GM23338 (cell line): ENCODE results near the gene IZUMO2. TPM values are rescaled to one million over a fixed set of nuclear protein-coding genes. Genes with fewer than 3 reads are reported as not detected.

ENCODE experiments used
- ATAC-seq: fragments of 200-7000 bp; cut with Tn5 transposase; 3 replicates; pipeline ENCODE4 v1.9.1; 2020
- DNase-seq: peaks from one replicate; pipeline ENCODE4 v3.0.0-alpha.2; 2015; ENCODE audit warnings: low spot score
- H2AFZ ChIP-seq: fragments of 200-600 bp; sonication (generic); 2 replicates; pipeline ENCODE4 v1.8.0; 2016; ENCODE audit warnings: antibody characterized with exemption, mild to moderate bottlenecking, moderate library complexity
- H3F3A ChIP-seq: fragments of 200-600 bp; sonication (generic); replicated peaks from 2 replicates; pipeline ENCODE4 v1.8.0; 2017; ENCODE audit warnings: antibody characterized with exemption, mixed run types, low read depth
- H3K27ac ChIP-seq: fragments of 200-600 bp; sonication (generic); 2 replicates; pipeline ENCODE4 v1.6.1; 2016; ENCODE audit warnings: low read depth
- H3K27me3 ChIP-seq: fragments of 200-600 bp; sonication (generic); 2 replicates; pipeline ENCODE4 v1.8.0; 2016; ENCODE audit warnings: mild to moderate bottlenecking, mixed run types, moderate library complexity; ENCODE audit not compliant: insufficient read depth
- H3K36me3 ChIP-seq: fragments of 200-600 bp; sonication (generic); 2 replicates; pipeline ENCODE4 v1.8.0; 2016; ENCODE audit warnings: mild to moderate bottlenecking; ENCODE audit not compliant: insufficient read depth
- H3K4me1 ChIP-seq: fragments of 200-600 bp; sonication (generic); 2 replicates; pipeline ENCODE4 v1.8.0; 2016; ENCODE audit warnings: mild to moderate bottlenecking, moderate library complexity; ENCODE audit not compliant: insufficient read depth
- H3K4me2 ChIP-seq: fragments of 200-600 bp; sonication (generic); 2 replicates; pipeline ENCODE4 v1.7.1; 2017; ENCODE audit warnings: mixed run types
- H3K4me3 ChIP-seq: fragments of 200-600 bp; sonication (generic); 2 replicates; pipeline ENCODE4 v1.6.1; 2016; ENCODE audit warnings: mixed run types
- H3K79me2 ChIP-seq: fragments of 200-600 bp; sonication (generic); replicated peaks from 2 replicates; pipeline ENCODE4 v1.8.0; 2017; ENCODE audit warnings: mild to moderate bottlenecking; ENCODE audit not compliant: insufficient read depth
- H3K9me2 ChIP-seq: fragments of 200-600 bp; sonication (generic); 2 replicates; pipeline ENCODE4 v1.8.0; 2017; ENCODE audit not compliant: insufficient read depth
- H4K20me1 ChIP-seq: fragments of 200-600 bp; sonication (generic); replicated peaks from 2 replicates; pipeline ENCODE4 v1.8.0; 2017; ENCODE audit warnings: mild to moderate bottlenecking; ENCODE audit not compliant: insufficient read depth
- H3K27ac Mint-ChIP-seq: 2 replicates; pipeline ENCODE4 v1.8.0; 2020; ENCODE audit warnings: inconsistent platforms, mild to moderate bottlenecking, moderate library complexity, mixed read lengths
- H3K27me3 Mint-ChIP-seq: 3 replicates; pipeline ENCODE4 v1.8.0; 2022; ENCODE audit warnings: low read depth, mild to moderate bottlenecking, moderate library complexity, mixed read lengths, inconsistent platforms; ENCODE audit not compliant: insufficient read depth, poor library complexity
- H3K36me3 Mint-ChIP-seq: 3 replicates; pipeline ENCODE4 v1.8.0; 2021; ENCODE audit warnings: low read depth, mild to moderate bottlenecking, inconsistent platforms, moderate library complexity, mixed read lengths
- H3K4me1 Mint-ChIP-seq: 3 replicates; pipeline ENCODE4 v1.8.0; 2020; ENCODE audit warnings: mild to moderate bottlenecking, inconsistent platforms, mixed read lengths
- H3K4me3 Mint-ChIP-seq: 3 replicates; pipeline ENCODE4 v1.8.0; 2021; ENCODE audit warnings: moderate library complexity, mild to moderate bottlenecking, inconsistent platforms, mixed read lengths
- H3K9me3 Mint-ChIP-seq: 3 replicates; pipeline ENCODE4 v1.8.0; 2020; ENCODE audit warnings: moderate library complexity, mild to moderate bottlenecking, inconsistent platforms, mixed read lengths
- CREB1 ChIP-seq: fragments of 250-450 bp; sonication (Bioruptor Pico); IDR thresholded peaks from 2 replicates; pipeline ENCODE4 v1.5.0; 2020; ENCODE audit warnings: low read depth, mild to moderate bottlenecking, moderate library complexity
- EZH2 ChIP-seq: fragments of 200-600 bp; sonication (generic); IDR thresholded peaks from one replicate; pipeline ENCODE4 v1.8.0; 2017; ENCODE audit warnings: antibody characterized with exemption, mild to moderate bottlenecking, low read depth; ENCODE audit not compliant: unreplicated experiment
- EZH2phosphoT487 ChIP-seq: fragments of 200-600 bp; sonication (generic); IDR thresholded peaks from one replicate; pipeline ENCODE4 v1.8.1; 2018; ENCODE audit warnings: antibody characterized with exemption; ENCODE audit not compliant: unreplicated experiment
- JUNB ChIP-seq: IDR thresholded peaks from one replicate; pipeline ENCODE4 v1.6.1; 2016; ENCODE audit warnings: antibody characterized with exemption; ENCODE audit not compliant: unreplicated experiment
- NANOG ChIP-seq: IDR thresholded peaks from 2 replicates; pipeline ENCODE4 v1.6.1; 2016; ENCODE audit warnings: antibody characterized with exemption, borderline replicate concordance
- POLR2AphosphoS5 ChIP-seq: IDR thresholded peaks from 2 replicates; pipeline ENCODE4 v1.6.1; 2016; ENCODE audit warnings: antibody characterized with exemption, low read depth
- ZNF331 ChIP-seq: fragments of 250-450 bp; sonication (Bioruptor Pico); IDR thresholded peaks from 2 replicates; pipeline ENCODE4 v1.5.0; 2020; ENCODE audit warnings: low read depth, mild to moderate bottlenecking, moderate library complexity
- polyA plus RNA-seq: library from polyadenylated mRNA; unstranded; fragments of >200 nt; fragmentation: Nextera tagmentation; extraction: Ambion mirVana; gene quantifications from 2 replicates; pipeline ENCODE4 v1.2.1, GENCODE V29; 2016
- total RNA-seq: library from RNA; depleted of rRNA; stranded (reverse); fragments of >200 nt; shearing (Covaris generic); gene quantifications from 2 replicates; pipeline ENCODE4 v1.2.3, GENCODE V29; 2014
- TF ChIP-seq, protein P1 (sequence below): fragments of 250-450 bp; sonication (Bioruptor Pico); IDR thresholded peaks from 2 replicates; pipeline ENCODE4 v1.5.0; 2020; ENCODE audit warnings: mild to moderate bottlenecking, moderate library complexity

IZUMO2 gene
- total and polyA plus RNA-seq, 2 experiments from 2014 or later: 3.1 to 5.0 TPM

- H3K9me2 ChIP-seq: no peaks in the 10 kb centered on the region
- H4K20me1 ChIP-seq: no peaks in the 10 kb centered on the region
- no peaks in the 10 kb centered on the region for H3F3A ChIP-seq
- peaks cover 4% of the 10 kb centered on the region; the same call in 1 of the 2 replicates for H3K4me1 ChIP-seq
- H3K4me2 ChIP-seq: no peak overlapping the region
- no peak overlapping the region for H3K4me3 ChIP-seq
- Mint-ChIP-seq H3K27me3 (peaks cover 3% of the 10 kb centered on the region), H3K27ac (no peak overlapping the region), H3K4me1 (no peaks in the 10 kb centered on the region), H3K9me3 (peaks cover 93% of the 10 kb centered on the region), H3K4me3 (no peak overlapping the region), H3K36me3 (peaks cover 45% of the 10 kb centered on the region)
- H3K36me3 ChIP-seq: no peaks in the 10 kb centered on the region
- no peak overlapping the region for H3K27ac ChIP-seq
- DNase-seq (no peak), ATAC-seq (no peak)
- no peak overlapping the region for H2AFZ ChIP-seq
- H3K27me3 ChIP-seq: peaks cover 7% of the 10 kb centered on the region; the same call in 1 of the 2 replicates
- TF ChIP-seq NANOG: no peak
- TF ChIP-seq JUNB: no peak
- no peak for TF ChIP-seq EZH2phosphoT487
- no peak for TF ChIP-seq POLR2AphosphoS5
- no peak for TF ChIP-seq EZH2
- TF ChIP-seq ZNF331 (CRISPR knock-in tag): no peak
- TF ChIP-seq CREB1 (CRISPR knock-in tag): no peak
- TF ChIP-seq, protein P1, sequence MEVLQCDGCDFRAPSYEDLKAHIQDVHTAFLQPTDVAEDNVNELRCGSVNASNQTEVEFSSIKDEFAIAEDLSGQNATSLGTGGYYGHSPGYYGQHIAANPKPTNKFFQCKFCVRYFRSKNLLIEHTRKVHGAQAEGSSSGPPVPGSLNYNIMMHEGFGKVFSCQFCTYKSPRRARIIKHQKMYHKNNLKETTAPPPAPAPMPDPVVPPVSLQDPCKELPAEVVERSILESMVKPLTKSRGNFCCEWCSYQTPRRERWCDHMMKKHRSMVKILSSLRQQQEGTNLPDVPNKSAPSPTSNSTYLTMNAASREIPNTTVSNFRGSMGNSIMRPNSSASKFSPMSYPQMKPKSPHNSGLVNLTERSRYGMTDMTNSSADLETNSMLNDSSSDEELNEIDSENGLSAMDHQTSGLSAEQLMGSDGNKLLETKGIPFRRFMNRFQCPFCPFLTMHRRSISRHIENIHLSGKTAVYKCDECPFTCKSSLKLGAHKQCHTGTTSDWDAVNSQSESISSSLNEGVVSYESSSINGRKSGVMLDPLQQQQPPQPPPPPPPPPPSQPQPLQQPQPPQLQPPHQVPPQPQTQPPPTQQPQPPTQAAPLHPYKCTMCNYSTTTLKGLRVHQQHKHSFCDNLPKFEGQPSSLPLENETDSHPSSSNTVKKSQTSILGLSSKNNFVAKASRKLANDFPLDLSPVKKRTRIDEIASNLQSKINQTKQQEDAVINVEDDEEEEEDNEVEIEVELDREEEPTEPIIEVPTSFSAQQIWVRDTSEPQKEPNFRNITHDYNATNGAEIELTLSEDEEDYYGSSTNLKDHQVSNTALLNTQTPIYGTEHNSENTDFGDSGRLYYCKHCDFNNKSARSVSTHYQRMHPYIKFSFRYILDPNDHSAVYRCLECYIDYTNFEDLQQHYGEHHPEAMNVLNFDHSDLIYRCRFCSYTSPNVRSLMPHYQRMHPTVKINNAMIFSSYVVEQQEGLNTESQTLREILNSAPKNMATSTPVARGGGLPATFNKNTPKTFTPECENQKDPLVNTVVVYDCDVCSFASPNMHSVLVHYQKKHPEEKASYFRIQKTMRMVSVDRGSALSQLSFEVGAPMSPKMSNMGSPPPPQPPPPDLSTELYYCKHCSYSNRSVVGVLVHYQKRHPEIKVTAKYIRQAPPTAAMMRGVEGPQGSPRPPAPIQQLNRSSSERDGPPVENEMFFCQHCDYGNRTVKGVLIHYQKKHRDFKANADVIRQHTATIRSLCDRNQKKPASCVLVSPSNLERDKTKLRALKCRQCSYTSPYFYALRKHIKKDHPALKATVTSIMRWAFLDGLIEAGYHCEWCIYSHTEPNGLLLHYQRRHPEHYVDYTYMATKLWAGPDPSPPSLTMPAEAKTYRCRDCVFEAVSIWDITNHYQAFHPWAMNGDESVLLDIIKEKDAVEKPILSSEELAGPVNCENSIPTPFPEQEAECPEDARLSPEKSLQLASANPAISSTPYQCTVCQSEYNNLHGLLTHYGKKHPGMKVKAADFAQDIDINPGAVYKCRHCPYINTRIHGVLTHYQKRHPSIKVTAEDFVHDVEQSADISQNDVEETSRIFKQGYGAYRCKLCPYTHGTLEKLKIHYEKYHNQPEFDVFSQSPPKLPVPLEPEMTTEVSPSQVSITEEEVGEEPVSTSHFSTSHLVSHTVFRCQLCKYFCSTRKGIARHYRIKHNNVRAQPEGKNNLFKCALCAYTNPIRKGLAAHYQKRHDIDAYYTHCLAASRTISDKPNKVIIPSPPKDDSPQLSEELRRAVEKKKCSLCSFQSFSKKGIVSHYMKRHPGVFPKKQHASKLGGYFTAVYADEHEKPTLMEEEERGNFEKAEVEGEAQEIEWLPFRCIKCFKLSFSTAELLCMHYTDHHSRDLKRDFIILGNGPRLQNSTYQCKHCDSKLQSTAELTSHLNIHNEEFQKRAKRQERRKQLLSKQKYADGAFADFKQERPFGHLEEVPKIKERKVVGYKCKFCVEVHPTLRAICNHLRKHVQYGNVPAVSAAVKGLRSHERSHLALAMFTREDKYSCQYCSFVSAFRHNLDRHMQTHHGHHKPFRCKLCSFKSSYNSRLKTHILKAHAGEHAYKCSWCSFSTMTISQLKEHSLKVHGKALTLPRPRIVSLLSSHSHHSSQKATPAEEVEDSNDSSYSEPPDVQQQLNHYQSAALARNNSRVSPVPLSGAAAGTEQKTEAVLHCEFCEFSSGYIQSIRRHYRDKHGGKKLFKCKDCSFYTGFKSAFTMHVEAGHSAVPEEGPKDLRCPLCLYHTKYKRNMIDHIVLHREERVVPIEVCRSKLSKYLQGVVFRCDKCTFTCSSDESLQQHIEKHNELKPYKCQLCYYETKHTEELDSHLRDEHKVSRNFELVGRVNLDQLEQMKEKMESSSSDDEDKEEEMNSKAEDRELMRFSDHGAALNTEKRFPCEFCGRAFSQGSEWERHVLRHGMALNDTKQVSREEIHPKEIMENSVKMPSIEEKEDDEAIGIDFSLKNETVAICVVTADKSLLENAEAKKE: no peak
- no peaks in the 10 kb centered on the region for H3K79me2 ChIP-seq
Observed at GRCh38 chr19:50198431-50199258, 35.6 kb upstream of the IZUMO2 start.
